Stomach (tissue), 4 donors: ENCODE measurements around the gene PSMD1.

Experiments
- CTCF ChIP-seq, 7 experiments: fragments of 450-650 bp in 4 of 7; fragments of 200-600 bp in 3 of 7; sonication (generic) in 3 of 7; IDR thresholded peaks; one replicate each; pipeline ENCODE4 v1.5.1; 2016 to 2019; ENCODE audit warnings: antibody characterized with exemption in 7 of 7, control low read depth in 2 of 7, mild to moderate bottlenecking in 1 of 7
- POLR2AphosphoS5 ChIP-seq, 3 donors: sonication (generic); formaldehyde crosslinking; IDR thresholded peaks; one replicate each; pipeline ENCODE4 v1.6.1; 2016; ENCODE audit warnings: antibody characterized with exemption in 3 of 3

- no peak for TF ChIP-seq CTCF (IDR thresholded peaks at IDR 0.05)
- TF ChIP-seq POLR2AphosphoS5 (IDR thresholded peaks at IDR 0.05), result no peak
Observed at GRCh38 chr2:231058761-231059550, 2.3 kb downstream of the PSMD1 start.
